HUES64 (cell line): ENCODE measurements around the gene CERS5.
"Not testable (repeated sequence)": the region's sequence is repeated elsewhere in the genome, so short reads cannot be mapped to it uniquely, and the experiment has no call there.

Experiments
- H3K27ac ChIP-seq: 2 replicates; pipeline ENCODE4 v1.7.0; 2013; ENCODE audit warnings: low read depth, low read length, inconsistent platforms
- H3K27me3 ChIP-seq: 2 replicates; pipeline ENCODE4 v1.6.1; 2013; ENCODE audit warnings: mild to moderate bottlenecking, low read length; ENCODE audit not compliant: insufficient read depth
- H3K36me3 ChIP-seq: 2 replicates; pipeline ENCODE4 v1.6.1; 2013; ENCODE audit warnings: mild to moderate bottlenecking, low read length; ENCODE audit not compliant: insufficient read depth
- H3K4me1 ChIP-seq: 2 replicates; pipeline ENCODE4 v1.6.1; 2013; ENCODE audit warnings: mild to moderate bottlenecking, low read length, moderate library complexity; ENCODE audit not compliant: insufficient read depth
- H3K4me3 ChIP-seq: 2 replicates; pipeline ENCODE4 v1.5.1; 2013; ENCODE audit warnings: mild to moderate bottlenecking, low read length, moderate library complexity
- H3K9ac ChIP-seq: 2 replicates; pipeline ENCODE4 v1.6.1; 2013; ENCODE audit warnings: mild to moderate bottlenecking, low read depth, low read length
- H3K9me3 ChIP-seq: 2 replicates; pipeline ENCODE4 v1.6.1; 2013; ENCODE audit warnings: low read depth, low read length; ENCODE audit not compliant: insufficient read depth
- WGBS: fragments of 150-250, 120-280 bp; methylation state at CpG from one replicate; pipeline ENCODE4 v1.1.7; 2013; ENCODE audit warnings: missing lambda C conversion rate; 5-methylcytosine and 5-hydroxymethylcytosine counted together

Gene CERS5

GRCh38 chr12:50085615-50086072 lies 81.5 kb downstream of the CERS5 start:
- peak overlapping the region; percentile 67 for H3K4me3 ChIP-seq
- H3K9ac ChIP-seq, result peak overlapping the region; percentile 87
- WGBS, result 17% methylated on average over 8 of the region's 8 CpGs
- H3K27me3 ChIP-seq, result peaks cover 14% of the 10 kb centered on the region; the same call in 1 of the 2 replicates
- H3K36me3 ChIP-seq, result peaks cover 43% of the 10 kb centered on the region
- H3K27ac ChIP-seq, result peak overlapping the region; percentile 98
- no peaks in the 10 kb centered on the region; the same call in 1 of the 2 replicates for H3K4me1 ChIP-seq
- no peaks in the 10 kb centered on the region for H3K9me3 ChIP-seq

GRCh38 chr12:50084775-50085614 lies 82.2 kb downstream of the CERS5 start, which contains the start of gene SMARCD1:
SMARCD1 (plus strand) TSS chr12:50085342; CDS start chr12:50085370, 28 bp downstream.
- Histone ChIP-seq H3K9me3 (no peaks in the 10 kb centered on the region), H3K4me3 (peak within 1 kb of the TSS; percentile 67), H3K36me3 (peaks cover 37% of the 10 kb centered on the region), H3K27me3 (peaks cover 20% of the 10 kb centered on the region), H3K27ac (peak within 1 kb of the TSS; percentile 98), H3K9ac (peak within 1 kb of the TSS; percentile 87), H3K4me1 (no peaks in the 10 kb centered on the region; the same call in 1 of the 2 replicates)
- WGBS, result 1% methylated on average over 69 of the region's 69 CpGs

DNA sequence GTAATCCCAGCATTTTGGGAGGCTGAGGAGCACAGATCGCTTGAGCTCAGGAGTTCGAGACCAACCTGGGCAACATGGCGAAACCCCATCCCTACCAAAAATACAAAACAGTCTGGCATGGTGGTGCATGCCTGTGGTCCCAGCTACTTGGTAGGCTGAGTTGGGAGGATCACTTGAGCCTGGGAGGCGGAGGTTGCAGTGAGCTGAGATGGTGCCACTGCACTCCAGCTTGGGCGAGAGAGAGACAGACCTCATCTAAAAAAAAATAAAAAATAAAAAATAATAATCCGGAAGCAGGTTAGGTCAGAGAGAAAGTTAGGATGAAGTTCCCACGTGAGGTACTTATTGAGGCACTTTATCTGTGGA lies 82.8 kb downstream of the CERS5 start:
- not testable (repeated sequence) for H3K27ac ChIP-seq, H3K4me1 ChIP-seq, H3K9me3 ChIP-seq
- WGBS, result 77% methylated on average over 6 of the region's 7 CpGs
- Histone ChIP-seq H3K9ac (peak overlapping the region; percentile 57; the same call in 1 of the 2 replicates), H3K36me3 (peaks cover 31% of the 10 kb centered on the region), H3K4me3 (peak overlapping the region; percentile 67), H3K27me3 (peaks cover 20% of the 10 kb centered on the region)

GRCh38 chr12:50083301-50083700 lies 83.9 kb downstream of the CERS5 start:
- no peak overlapping the region for H3K9ac ChIP-seq
- H3K27ac ChIP-seq, result no peak overlapping the region
- H3K27me3 ChIP-seq, result peaks cover 20% of the 10 kb centered on the region
- no peaks in the 10 kb centered on the region; the same call in 1 of the 2 replicates for H3K4me1 ChIP-seq
- no peaks in the 10 kb centered on the region for H3K9me3 ChIP-seq
- WGBS, result 93% methylated on average over 1 of the region's 1 CpG
- H3K36me3 ChIP-seq, result peaks cover 20% of the 10 kb centered on the region
- H3K4me3 ChIP-seq, result no peak overlapping the region

GRCh38 chr12:50082644-50083043 lies 84.5 kb downstream of the CERS5 start:
- H3K36me3 ChIP-seq, result peaks cover 13% of the 10 kb centered on the region
- no peak overlapping the region for H3K4me3 ChIP-seq
- no peaks in the 10 kb centered on the region for H3K9me3 ChIP-seq
- H3K27ac ChIP-seq, result no peak overlapping the region
- H3K27me3 ChIP-seq, result peaks cover 20% of the 10 kb centered on the region
- H3K9ac ChIP-seq, result no peak overlapping the region
- H3K4me1 ChIP-seq, result no peaks in the 10 kb centered on the region; the same call in 1 of the 2 replicates
- WGBS, result 93% methylated on average over 7 of the region's 7 CpGs

DNA sequence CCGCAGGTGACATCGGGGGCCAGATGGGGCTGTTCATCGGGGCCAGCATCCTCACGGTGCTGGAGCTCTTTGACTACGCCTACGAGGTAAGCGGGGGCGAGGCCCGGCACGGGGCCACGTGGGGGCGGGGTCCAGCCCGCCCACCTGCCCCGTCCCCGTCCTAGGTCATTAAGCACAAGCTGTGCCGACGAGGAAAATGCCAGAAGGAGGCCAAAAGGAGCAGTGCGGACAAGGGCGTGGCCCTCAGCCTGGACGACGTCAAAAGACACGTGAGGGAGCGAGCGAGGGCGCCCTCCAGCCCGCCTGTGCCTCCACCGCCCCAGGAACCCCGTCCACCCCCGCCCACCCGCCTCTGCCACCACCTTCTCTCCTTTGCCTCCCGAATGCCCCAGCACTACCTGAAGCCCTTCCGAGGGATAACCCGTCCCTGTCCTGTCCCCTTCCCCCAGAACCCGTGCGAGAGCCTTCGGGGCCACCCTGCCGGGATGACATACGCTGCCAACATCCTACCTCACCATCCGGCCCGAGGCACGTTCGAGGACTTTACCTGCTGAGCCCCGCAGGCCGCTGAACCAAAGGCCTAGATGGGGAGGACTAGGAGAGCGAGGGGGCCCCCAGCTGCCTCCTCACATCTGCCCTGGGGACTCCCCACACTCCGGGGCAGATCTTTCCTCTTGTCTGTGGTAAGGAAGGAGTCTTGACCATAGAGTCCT lies 85.9 kb downstream of the CERS5 start:
- H3K27ac ChIP-seq, result no peak overlapping the region
- WGBS, result 54% methylated on average over 44 of the region's 46 CpGs
- H3K4me1 ChIP-seq, result no peaks in the 10 kb centered on the region; the same call in 1 of the 2 replicates
- H3K9ac ChIP-seq, result no peak overlapping the region
- H3K4me3 ChIP-seq, result no peak overlapping the region; the same call in 1 of the 2 replicates
- no peaks in the 10 kb centered on the region for H3K9me3 ChIP-seq
- peaks cover 20% of the 10 kb centered on the region for H3K27me3 ChIP-seq
- no peaks in the 10 kb centered on the region for H3K36me3 ChIP-seq

- H3K9ac ChIP-seq, result no peak overlapping the region
- no peaks in the 10 kb centered on the region for H3K36me3 ChIP-seq
- no peaks in the 10 kb centered on the region for H3K9me3 ChIP-seq
- no peaks in the 10 kb centered on the region; the same call in 1 of the 2 replicates for H3K4me1 ChIP-seq
- 77% methylated on average over 5 of the region's 5 CpGs for WGBS
- H3K27me3 ChIP-seq, result peaks cover 20% of the 10 kb centered on the region
- no peak overlapping the region for H3K4me3 ChIP-seq
- no peak overlapping the region for H3K27ac ChIP-seq
Measured at GRCh38 chr12:50079771-50080170, 87.4 kb downstream of the CERS5 start.
